ENCODE measurements around the gene MTM1.

The MTM1 gene

GRCh38 chrX:150683536-150684146, 115.2 kb downstream of the MTM1 start:
- no peak for DNase-seq

GRCh38 chrX:150688911-150689451, 120.6 kb downstream of the MTM1 start:
- no peak for DNase-seq

GRCh38 chrX:150690126-150690525, 121.7 kb downstream of the MTM1 start:
- DNase-seq: no peak

GRCh38 chrX:150692296-150692695, 123.9 kb downstream of the MTM1 start:
- DNase-seq: no peak

GRCh38 chrX:150692831-150693724, 124.7 kb downstream of the MTM1 start, which contains the start of gene MTMR1:
Gene MTMR1, plus strand, starts transcription at chrX:150693396. Its CDS starts 135 bp downstream, at chrX:150693531.
- DNase-seq: peak; percentile 55

GRCh38 chrX:150693725-150694574, 125.5 kb downstream of the MTM1 start:
- peak; percentile 39 for DNase-seq

GRCh38 chrX:150694738-150695410, 126.5 kb downstream of the MTM1 start:
- DNase-seq: no peak

GRCh38 chrX:150696331-150696730, 127.9 kb downstream of the MTM1 start:
- DNase-seq: no peak

- DNase-seq: no peak
Observed at GRCh38 chrX:150696866-150697265, 128.4 kb downstream of the MTM1 start.

GRCh38 chrX:150697641-150698040, 129.2 kb downstream of the MTM1 start:
- no peak for DNase-seq

- no peak for DNase-seq
Observed at GRCh38 chrX:150698981-150699380, 130.6 kb downstream of the MTM1 start.

- DNase-seq: no peak
Observed at GRCh38 chrX:150700107-150700506, 131.7 kb downstream of the MTM1 start.

GRCh38 chrX:150701377-150701776, 133.0 kb downstream of the MTM1 start:
- DNase-seq: no peak

- DNase-seq: no peak
Observed at GRCh38 chrX:150702966-150703694, 134.7 kb downstream of the MTM1 start.

GRCh38 chrX:150703695-150703974, 135.2 kb downstream of the MTM1 start:
- no peak for DNase-seq

- no peak for DNase-seq
Observed at GRCh38 chrX:150704030-150704613, 135.7 kb downstream of the MTM1 start.

GRCh38 chrX:150712619-150713018, 144.2 kb downstream of the MTM1 start:
- DNase-seq: no peak

GRCh38 chrX:150715184-150715583, 146.8 kb downstream of the MTM1 start:
- no peak for DNase-seq

GRCh38 chrX:150719621-150720020, 151.2 kb downstream of the MTM1 start:
- no peak for DNase-seq

Data from T-helper 9 cell (primary cell).